ENCODE data around the gene SPECC1. TPM values are rescaled to one million over a fixed set of nuclear protein-coding genes. Genes with fewer than 3 reads are reported as not detected.

Gene SPECC1
- total and polyA plus RNA-seq, 9 of the 15 experiments (the other 6 are each of a cell fraction or from before 2014, with no cell fraction given) = 2.4 to 19.6 (median 14.7) TPM

GRCh38 chr17:20156196-20157000 is 147.2 kb downstream of the SPECC1 start:
- intact Hi-C loops (cut with micrococcal nuclease) (no loop called here), in situ Hi-C loops (cut with MboI) (no loop called here)
- peak overlapping the region; percentile 72 for H2AFZ ChIP-seq (ENCODE audit: low read depth, low read length)
- no TSS peak for BruUV-seq (replicated peaks)
- H3K4me2 ChIP-seq (ENCODE audit: insufficient read depth, low read length) = peak overlapping the region; percentile 72
- peaks cover 9% of the 10 kb centered on the region; the same call in 2 of the 3 replicates for H3K79me2 ChIP-seq (ENCODE audit: control insufficient read depth, insufficient read depth, low read length)
- ChIA-PET CTCF (ENCODE audit: low intra/inter-chr PET ratio) (no interaction called here), POLR2A (no interaction called here)
- DNase-seq (ENCODE audit: extremely low read depth in 1 of 4, low spot score in 3 of 4) = peak; percentile 47 to 55 (median 50)
- peak overlapping the region; percentile 53 to 90 for H3K9ac ChIP-seq (ENCODE audit: insufficient read depth in 1 of 2, low read depth in 2 of 2, low read length in 2 of 2)
- ATAC-seq = peak; percentile 78
- no peaks in the 10 kb centered on the region for H3K36me3 ChIP-seq (ENCODE audit: control insufficient read depth, insufficient read depth, low read length)
- FAIRE-seq = peak; percentile 79
- peak overlapping the region; percentile 70; the same call in 2 of the 3 replicates for H3K27ac ChIP-seq (ENCODE audit: extremely low read depth, low read depth, low read length)
- H3K27me3 ChIP-seq (ENCODE audit: control insufficient read depth in 2 of 2, insufficient read depth in 2 of 2, low read length in 2 of 2) = no peaks in the 10 kb centered on the region
- no peaks in the 10 kb centered on the region for H3K9me1 ChIP-seq (ENCODE audit: control insufficient read depth, insufficient read depth, low read length)
- H3K4me3 ChIP-seq = peak overlapping the region; percentile 65
- peaks cover 6% of the 10 kb centered on the region for H4K20me1 ChIP-seq (replicated peaks; ENCODE audit: control insufficient read depth, insufficient read depth, low read length)
- under 1% methylated on average over 39 of the region's 72 CpGs for WGBS (ENCODE audit: insufficient coverage, low coverage, missing lambda C conversion rate)
- H3K4me1 ChIP-seq (replicated peaks in 1 of 2; ENCODE audit: control insufficient read depth in 2 of 2, insufficient read depth in 2 of 2, low read length in 2 of 2) = peaks cover 5 to 18% of the 10 kb centered on the region in 2 experiments; a peak in 4 of 5 replicates
- no peaks in the 10 kb centered on the region for H3K9me3 ChIP-seq (replicated peaks; ENCODE audit: control insufficient read depth, insufficient read depth, low read depth, low read length)
- TF ChIP-seq BHLHE40 (IDR thresholded peaks at IDR 0.05; ENCODE audit: low read length) (peak; percentile 19; the same call in 1 of the 2 replicates), FIP1L1 (IDR thresholded peaks at IDR 0.05; ENCODE audit: low read depth, low read length, poor library complexity, severe bottlenecking) (peak; percentile 41), ZFX (CRISPR knock-in tag; IDR thresholded peaks at IDR 0.05) (peak; percentile 60), KLF13 (tag; IDR thresholded peaks at IDR 0.05; ENCODE audit: borderline replicate concordance, low read depth) (no peak), RHOXF2B (CRISPR knock-in tag; conservative IDR thresholded peaks at IDR 0.05) (no peak), BCLAF1 (IDR thresholded peaks at IDR 0.05; ENCODE audit: borderline replicate concordance in 1 of 2, control insufficient read depth in 1 of 2, low read depth in 2 of 2, low read length in 1 of 2) (no peak), RCOR1 (IDR thresholded peaks at IDR 0.05; ENCODE audit: borderline replicate concordance in 1 of 2, low read depth in 2 of 2, low read length in 2 of 2) (no peak), PHF8 (IDR thresholded peaks at IDR 0.05; ENCODE audit: borderline replicate concordance, low read length) (peak; percentile 7; the same call in 1 of the 2 replicates), NRF1 (conservative IDR thresholded peaks at IDR 0.05 in 1 of 2, IDR thresholded peaks at IDR 0.05 in 1 of 2) (peak in 1 of 2 experiments; percentile 34; a peak in 2 of 4 replicates), NR2C1 (IDR thresholded peaks at IDR 0.05) (no peak), NR2C1 (tag; IDR thresholded peaks at IDR 0.05) (no peak), MYC (IDR thresholded peaks at IDR 0.05; ENCODE audit: low read depth, low read length) (no peak), MYC (CRISPR knock-in tag; IDR thresholded peaks at IDR 0.05; ENCODE audit: borderline replicate concordance, low read depth) (no peak), NONO (IDR thresholded peaks at IDR 0.05; ENCODE audit: low read depth in 2 of 2, low read length in 1 of 2) (0 out of 4 replicates have a peak, but pooled peaks of 1 of the 2 experiments have one; percentile 30), L3MBTL2 (IDR thresholded peaks at IDR 0.05) (peak; percentile 20; the same call in 1 of the 2 replicates), ZNF41 (CRISPR knock-in tag; conservative IDR thresholded peaks at IDR 0.05) (no peak)
- TF ChIP-seq, protein P1, sequence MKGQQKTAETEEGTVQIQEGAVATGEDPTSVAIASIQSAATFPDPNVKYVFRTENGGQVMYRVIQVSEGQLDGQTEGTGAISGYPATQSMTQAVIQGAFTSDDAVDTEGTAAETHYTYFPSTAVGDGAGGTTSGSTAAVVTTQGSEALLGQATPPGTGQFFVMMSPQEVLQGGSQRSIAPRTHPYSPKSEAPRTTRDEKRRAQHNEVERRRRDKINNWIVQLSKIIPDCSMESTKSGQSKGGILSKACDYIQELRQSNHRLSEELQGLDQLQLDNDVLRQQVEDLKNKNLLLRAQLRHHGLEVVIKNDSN (CRISPR knock-in tag; IDR thresholded peaks at IDR 0.05) = peak; percentile 50
